Peyer's patch (tissue), 4 donors: ENCODE data around the gene ARHGEF3.

Experiments
- POLR2A ChIP-seq, 2 donors: fragments of 450-650 bp; IDR thresholded peaks; one replicate each; pipeline ENCODE4 v1.5.1; 2017; ENCODE audit warnings: antibody characterized with exemption in 2 of 2, mild to moderate bottlenecking in 2 of 2, moderate library complexity in 2 of 2
- TF ChIP-seq, protein P1 (sequence below), 6 experiments: fragments of 450-650 bp in 4 of 6; fragments of 200-600 bp in 2 of 6; sonication (generic) in 1 of 6; IDR thresholded peaks; one replicate each; pipeline ENCODE4 v1.5.1; 2017 to 2019; ENCODE audit warnings: antibody characterized with exemption in 6 of 6, mild to moderate bottlenecking in 3 of 6, moderate library complexity in 1 of 6

DNA sequence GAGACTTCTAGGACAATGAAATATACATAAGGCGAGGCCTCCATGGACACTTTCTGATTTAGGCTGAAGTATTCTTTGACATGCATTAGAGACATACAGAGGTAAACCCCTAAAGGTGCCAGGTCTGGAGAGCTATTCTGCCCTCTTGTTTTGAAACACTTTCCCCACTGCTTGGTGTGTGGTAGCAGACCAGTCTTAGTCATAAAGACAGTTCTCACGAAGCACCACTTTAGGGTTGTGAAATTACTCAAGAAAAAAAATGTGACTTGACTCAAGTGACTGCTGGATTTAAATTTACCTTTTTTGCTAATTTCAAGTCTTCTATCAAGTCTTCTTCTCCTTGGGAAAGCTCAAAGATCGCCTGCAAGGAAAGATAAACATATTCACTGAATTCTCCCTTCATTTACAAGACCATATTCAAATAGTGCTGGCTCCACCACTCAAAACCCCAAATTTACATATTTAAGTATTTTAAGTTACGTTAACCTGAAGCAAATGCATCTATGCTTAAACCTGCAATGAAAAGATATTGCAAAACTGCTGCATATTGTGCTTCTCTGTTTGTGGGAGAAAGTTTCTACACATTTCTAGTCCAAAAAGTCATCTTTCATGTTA is 48.4 kb downstream of the ARHGEF3 start:
- TF ChIP-seq, protein P1, sequence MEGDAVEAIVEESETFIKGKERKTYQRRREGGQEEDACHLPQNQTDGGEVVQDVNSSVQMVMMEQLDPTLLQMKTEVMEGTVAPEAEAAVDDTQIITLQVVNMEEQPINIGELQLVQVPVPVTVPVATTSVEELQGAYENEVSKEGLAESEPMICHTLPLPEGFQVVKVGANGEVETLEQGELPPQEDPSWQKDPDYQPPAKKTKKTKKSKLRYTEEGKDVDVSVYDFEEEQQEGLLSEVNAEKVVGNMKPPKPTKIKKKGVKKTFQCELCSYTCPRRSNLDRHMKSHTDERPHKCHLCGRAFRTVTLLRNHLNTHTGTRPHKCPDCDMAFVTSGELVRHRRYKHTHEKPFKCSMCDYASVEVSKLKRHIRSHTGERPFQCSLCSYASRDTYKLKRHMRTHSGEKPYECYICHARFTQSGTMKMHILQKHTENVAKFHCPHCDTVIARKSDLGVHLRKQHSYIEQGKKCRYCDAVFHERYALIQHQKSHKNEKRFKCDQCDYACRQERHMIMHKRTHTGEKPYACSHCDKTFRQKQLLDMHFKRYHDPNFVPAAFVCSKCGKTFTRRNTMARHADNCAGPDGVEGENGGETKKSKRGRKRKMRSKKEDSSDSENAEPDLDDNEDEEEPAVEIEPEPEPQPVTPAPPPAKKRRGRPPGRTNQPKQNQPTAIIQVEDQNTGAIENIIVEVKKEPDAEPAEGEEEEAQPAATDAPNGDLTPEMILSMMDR (IDR thresholded peaks at IDR 0.05) = no peak
- TF ChIP-seq POLR2A (IDR thresholded peaks at IDR 0.05) = no peak
